NK-92 treated with Interleukin-12 subunit alpha and Interleukin-12 subunit beta, amount 100 ng/mL, for 24 hours (cell line): Measurements from ENCODE around the gene CNOT4.
"Not testable (repeated sequence)": the region's sequence is repeated elsewhere in the genome, so short reads cannot be mapped to it uniquely, and the experiment has no call there.

Experiments
- DNase-seq: peaks from one replicate; lab custom pipeline; 2025; lab: John Stamatoyannopoulos, UW

The CNOT4 gene

GRCh38 chr7:135512135-135512887, 2.4 kb upstream of the CNOT4 start:
- DNase-seq = no peak

DNA sequence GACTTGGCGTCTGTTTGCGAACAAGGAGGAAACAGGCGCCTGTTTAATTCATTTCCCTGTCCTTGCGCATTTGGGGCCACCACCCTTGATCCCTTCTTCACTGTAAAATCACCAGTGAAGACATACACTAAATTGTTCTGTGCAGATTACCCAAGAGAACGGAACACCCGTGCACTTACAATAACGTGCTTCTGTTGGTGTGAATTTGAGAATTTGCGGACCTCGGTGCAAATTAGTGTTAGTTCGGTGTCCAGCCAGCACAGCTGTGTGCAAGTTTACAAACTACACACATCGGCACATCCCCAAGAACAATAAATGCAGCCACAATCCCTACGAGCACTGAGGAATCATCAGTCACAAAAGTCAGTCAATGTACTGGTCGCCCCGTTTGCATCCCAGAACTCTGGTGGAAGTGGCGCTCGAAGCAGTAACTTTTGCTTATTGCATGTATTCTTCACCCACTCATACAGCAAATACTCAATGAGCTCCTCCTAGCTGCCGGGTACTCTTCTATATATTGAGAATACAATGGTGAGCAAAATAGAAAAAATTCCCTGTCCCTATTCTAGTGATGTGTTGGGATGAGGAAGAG, 786 bp upstream of the CNOT4 start:
- no peak for DNase-seq

- DNase-seq = no peak
Measured at GRCh38 chr7:135509589-135509838, 388 bp downstream of the CNOT4 start.

DNA sequence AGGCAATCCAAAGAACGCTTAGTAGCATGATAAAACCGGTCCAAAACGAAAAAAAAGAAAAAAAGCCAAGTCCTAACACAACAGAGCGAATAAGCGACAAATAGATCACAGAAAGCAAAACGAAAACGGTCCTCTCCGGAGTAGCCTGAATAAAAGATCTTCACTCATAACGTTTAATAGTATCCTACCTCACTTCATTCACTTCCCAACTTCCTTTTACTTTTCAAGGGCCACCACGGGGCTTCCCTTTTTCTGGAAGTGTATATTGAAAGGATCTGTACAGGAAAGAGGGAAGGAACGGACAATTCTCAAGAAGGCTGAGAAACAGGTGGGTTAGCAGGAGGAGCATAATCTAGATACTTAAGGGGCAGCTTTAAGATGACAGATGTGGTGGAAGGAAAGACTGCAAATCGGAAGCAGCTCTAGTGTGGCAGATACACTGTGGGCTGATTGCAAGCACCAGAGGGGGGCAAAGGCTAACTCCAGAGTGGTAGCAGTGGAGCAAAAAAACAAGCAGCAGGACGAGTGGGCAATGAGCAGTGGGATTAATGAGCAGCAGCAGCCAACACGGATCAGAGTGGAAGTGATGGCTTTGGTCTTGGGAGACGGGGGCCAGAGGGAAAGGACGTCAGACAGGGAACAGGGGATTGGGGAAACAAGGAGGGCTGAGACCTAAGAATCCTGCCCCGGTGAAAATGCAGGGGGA, 866 bp downstream of the CNOT4 start:
- no peak for DNase-seq

GRCh38 chr7:135501402-135501801, 8.5 kb downstream of the CNOT4 start:
- no peak for DNase-seq

DNA sequence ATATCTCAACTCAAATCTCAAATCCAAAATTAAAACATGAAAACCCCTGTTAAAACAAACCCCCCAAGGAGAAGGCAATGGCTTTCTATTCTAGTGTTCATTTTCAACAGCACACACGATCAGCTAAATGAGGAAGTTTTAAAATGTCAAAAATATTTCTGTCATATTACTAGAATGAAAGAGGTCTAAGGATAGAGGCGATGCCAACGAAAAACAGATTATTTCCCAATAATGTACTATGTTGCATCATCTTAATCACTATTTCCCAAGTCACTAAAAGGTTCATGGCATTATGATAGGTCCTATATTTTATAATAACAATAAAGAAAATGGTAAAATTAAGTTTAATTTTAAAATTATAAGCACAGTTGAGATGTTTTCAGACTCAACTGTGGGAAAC, 10.1 kb downstream of the CNOT4 start:
- no peak for DNase-seq

GRCh38 chr7:135497161-135497560, 12.7 kb downstream of the CNOT4 start:
- not testable (repeated sequence) for DNase-seq

DNA sequence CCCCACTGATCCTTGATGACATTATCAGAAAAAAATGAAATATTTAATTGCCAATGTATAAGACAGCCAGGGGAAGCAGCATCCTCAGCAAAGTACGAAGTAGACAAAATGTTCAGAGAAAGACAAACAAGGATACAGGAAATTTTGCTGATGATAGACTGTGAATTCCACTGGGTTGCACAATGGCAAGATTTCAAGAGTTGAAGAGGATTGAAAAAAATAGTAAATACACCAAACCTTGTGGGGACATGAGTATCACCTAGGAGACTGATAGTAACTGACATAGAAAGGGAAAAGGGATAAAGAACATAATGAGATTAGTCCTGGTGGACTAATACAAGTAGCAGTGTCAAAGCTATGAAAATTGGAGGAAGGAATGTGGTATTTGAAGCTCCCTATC, 16.5 kb downstream of the CNOT4 start:
- no peak for DNase-seq

- DNase-seq = no peak
Measured at GRCh38 chr7:135492151-135492550, 17.8 kb downstream of the CNOT4 start.

DNA sequence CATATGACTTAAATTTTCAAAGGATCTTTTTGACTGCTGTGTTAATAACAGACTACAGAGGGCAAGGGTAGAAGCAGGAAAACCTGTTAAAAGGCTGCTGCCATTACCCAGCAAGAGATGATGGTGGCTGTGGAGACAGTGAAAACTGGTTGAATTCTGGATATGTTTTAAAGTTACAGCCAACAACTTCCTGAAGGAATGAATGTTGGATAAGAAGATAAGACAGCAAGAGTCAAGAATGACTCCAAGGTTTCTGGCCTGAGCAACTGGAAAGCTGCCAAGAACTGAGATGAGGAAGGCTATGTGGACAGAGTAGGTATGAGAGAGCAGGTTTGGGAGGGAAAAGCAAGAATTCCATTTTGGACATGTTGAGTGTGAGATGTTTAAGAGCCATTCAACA, 19.1 kb downstream of the CNOT4 start:
- no peak for DNase-seq

DNA sequence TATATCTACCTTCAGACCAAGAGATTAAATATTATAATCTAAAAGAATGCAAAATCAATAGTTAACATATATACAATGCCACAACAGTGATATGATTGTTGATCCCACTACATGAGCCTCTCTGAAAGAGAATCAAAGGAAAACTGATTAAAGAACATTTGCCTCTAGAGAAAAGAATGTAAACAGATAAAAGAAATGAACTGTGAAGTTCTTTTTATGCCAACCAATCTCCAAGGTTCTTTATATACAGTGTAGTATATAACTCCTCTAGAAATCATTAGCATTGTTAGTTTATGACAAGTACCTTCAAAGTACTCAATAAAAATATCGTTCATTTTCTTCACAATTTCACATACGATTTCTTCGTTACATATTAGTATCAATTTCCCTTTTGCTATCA, 20.1 kb downstream of the CNOT4 start:
- no peak for DNase-seq

DNA sequence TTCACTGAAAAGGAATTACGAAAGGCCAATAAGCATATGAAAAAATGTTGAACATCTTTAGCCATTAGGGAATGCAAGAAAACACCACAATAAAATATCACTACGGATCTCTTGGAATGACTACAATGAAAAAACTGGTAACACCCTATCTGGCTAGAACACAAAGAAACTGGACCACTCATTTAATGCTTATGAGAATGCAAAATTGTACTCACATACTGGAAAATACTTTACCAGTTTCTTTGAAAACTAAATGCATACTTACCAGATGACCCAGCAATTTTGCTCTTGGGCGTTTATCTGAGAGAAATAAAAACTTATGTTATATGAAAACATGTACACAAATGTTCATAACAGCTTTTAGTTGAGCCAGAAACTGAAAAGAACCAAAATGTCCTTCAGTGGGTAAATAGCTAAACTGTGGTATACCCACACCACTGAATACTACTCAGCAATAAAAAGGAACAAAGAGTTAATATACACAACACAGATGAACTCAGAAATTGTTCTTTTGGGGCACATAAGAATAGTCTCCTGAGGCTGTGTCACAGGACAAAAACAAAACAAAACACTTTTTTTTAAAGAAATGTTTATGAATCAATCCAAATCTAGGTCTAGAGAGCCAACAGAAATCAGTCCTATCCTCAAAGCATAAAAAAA, 23.5 kb downstream of the CNOT4 start:
- no peak for DNase-seq

- DNase-seq = no peak
Measured at GRCh38 chr7:135481598-135481979, 28.3 kb downstream of the CNOT4 start.

- no peak for DNase-seq
Measured at GRCh38 chr7:135480966-135481597, 28.8 kb downstream of the CNOT4 start.

- no peak for DNase-seq
Measured at GRCh38 chr7:135475521-135475920, 34.4 kb downstream of the CNOT4 start.

DNA sequence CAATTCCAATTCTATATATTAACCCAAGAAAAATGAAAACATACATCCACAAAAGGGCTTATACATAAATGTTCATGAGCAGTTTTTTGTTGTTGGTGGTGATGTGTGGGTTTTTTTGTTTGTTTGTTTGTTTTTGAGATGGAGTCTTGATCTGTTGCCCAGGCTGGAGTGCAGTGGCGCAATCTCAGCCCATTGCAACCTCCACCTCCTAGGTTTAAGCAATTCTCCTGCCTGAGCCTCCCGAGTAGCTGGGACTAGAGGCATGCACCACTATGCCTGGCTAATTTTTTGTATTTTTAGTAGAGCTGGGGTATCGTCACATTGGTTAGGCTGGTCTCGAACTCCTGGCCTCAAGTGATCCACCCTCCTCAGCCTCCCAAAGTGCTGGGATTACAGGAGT, 40.2 kb downstream of the CNOT4 start:
- not testable (repeated sequence) for DNase-seq

- DNase-seq = no peak
Measured at GRCh38 chr7:135467207-135467711, 42.6 kb downstream of the CNOT4 start.

GRCh38 chr7:135466442-135467206, 43.3 kb downstream of the CNOT4 start:
- no peak for DNase-seq

DNA sequence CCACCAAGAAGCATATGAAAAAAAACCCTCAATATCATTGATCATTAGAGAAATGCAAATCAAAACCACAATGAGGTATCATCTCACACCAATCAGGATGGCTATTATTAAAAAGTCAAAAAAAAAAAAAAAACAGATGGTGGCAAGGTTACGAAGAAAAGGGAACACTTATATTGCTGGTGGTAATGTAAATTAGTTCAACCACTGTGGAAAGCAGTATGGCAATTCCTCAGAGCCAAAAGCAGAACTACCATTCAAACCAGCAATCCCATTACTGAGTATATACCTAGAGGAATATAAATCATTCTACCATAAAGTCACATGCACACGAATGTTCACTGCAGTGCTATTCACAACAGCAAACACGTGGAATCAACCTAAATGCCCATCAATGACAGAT, 46.0 kb downstream of the CNOT4 start:
- DNase-seq = no peak

GRCh38 chr7:135459951-135460567, 49.8 kb downstream of the CNOT4 start:
- DNase-seq = no peak

DNA sequence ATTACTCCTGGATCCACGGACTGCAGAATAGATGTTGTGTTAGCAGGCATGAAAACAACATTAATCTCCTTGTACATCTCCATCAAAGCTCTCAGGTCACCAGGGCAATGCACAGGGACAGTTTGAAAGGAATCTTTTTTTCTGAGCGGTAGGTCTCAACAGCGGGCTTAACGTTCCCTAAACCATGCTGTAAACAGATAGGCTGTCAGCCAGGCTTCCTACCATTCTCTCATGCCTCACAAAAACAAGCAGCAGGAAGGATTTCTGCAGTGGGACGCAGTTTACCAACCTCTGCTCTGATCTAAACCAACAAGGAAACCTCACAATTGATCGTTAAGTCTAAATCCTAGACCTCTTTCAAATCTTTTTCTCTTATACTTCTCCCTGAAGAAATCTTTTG, 50.8 kb downstream of the CNOT4 start:
- DNase-seq = no peak
